ENCODE measurements around the gene ZMIZ1.

The ZMIZ1 gene

DNA sequence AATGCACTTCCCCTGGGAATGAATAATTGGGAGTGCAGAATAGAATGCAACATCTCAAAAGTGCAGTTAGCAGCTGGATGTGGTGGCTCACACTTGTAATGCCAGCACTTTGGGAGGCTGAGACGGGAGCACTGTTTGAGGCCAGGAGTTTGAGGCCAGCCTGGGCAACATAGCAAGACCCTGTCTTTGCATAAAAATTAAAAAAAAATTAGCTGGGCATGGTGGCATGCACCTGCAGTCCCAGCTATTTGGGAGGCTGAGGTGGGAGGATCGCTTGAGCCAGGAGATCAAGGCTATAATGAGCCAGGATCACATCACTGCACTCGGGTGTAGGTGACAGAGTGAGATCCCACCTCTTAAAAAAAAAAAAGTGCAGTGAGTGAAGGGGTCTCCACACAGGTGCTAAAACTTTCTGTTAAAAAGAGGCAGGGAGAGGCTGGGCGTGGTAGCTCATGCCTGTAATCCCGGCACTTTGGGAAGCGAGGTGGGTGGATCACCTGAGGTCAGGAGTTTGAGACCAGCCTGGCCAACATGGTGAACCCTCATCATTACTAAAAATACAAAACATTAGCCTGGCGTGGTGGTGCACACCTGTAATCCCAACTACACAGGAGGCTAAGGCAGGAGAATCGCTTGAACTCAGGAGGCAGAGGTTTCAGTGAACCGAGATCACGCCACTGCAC is 13.5 kb upstream of the ZMIZ1 start:
- no CpG with 5 or more reads among the region's 10 CpGs for WGBS (ENCODE audit: extremely low coverage, insufficient coverage, insufficient read length)
- H2AK5ac ChIP-seq (ENCODE audit: low read length): no peak overlapping the region
- H3K79me1 ChIP-seq (ENCODE audit: low read length): no peaks in the 10 kb centered on the region
- H3K79me2 ChIP-seq (ENCODE audit: control insufficient read depth, insufficient read depth, low read length, poor library complexity): no peaks in the 10 kb centered on the region
- no peak for DNase-seq
- H3K14ac ChIP-seq (ENCODE audit: low read length): no peak overlapping the region
- H3K4me2 ChIP-seq (ENCODE audit: low read length): no peak overlapping the region
- H3K9ac ChIP-seq (ENCODE audit: low read length): no peak overlapping the region
- H4K12ac ChIP-seq (ENCODE audit: low read depth, low read length): no peak overlapping the region
- H3K4ac ChIP-seq (ENCODE audit: low read depth, low read length): no peak overlapping the region
- no peak overlapping the region for H2BK12ac ChIP-seq (ENCODE audit: low read length)
- H4K8ac ChIP-seq (ENCODE audit: low read depth, low read length): no peak overlapping the region
- H3K27me3 ChIP-seq (ENCODE audit: insufficient read depth, low read length): no peaks in the 10 kb centered on the region
- H3K18ac ChIP-seq (ENCODE audit: low read length): no peak overlapping the region
- no peak overlapping the region for H3K27ac ChIP-seq (ENCODE audit: low read depth, low read length)
- no peak overlapping the region for H3K4me3 ChIP-seq (ENCODE audit: low read depth, low read length)
- H3K4me1 ChIP-seq (ENCODE audit: control insufficient read depth in 1 of 2, insufficient read depth in 2 of 2, low read length in 2 of 2): no peaks in the 10 kb centered on the region
- peaks cover 2% of the 10 kb centered on the region for H3K9me3 ChIP-seq (ENCODE audit: insufficient read depth, low read depth, low read length)
- H3K23ac ChIP-seq (ENCODE audit: low read length): no peak overlapping the region
- H4K91ac ChIP-seq (ENCODE audit: low read depth, low read length): no peak overlapping the region
- no peak overlapping the region for H2BK5ac ChIP-seq (ENCODE audit: low read depth, low read length, poor library complexity)
- no peak overlapping the region for H2AFZ ChIP-seq (ENCODE audit: insufficient read depth, low read length, poor library complexity)
- no peaks in the 10 kb centered on the region for H3K36me3 ChIP-seq (ENCODE audit: control insufficient read depth in 1 of 2, insufficient read depth in 2 of 2, low read length in 2 of 2)
- H2BK120ac ChIP-seq (ENCODE audit: insufficient read depth, low read length, poor library complexity): no peak overlapping the region

DNA sequence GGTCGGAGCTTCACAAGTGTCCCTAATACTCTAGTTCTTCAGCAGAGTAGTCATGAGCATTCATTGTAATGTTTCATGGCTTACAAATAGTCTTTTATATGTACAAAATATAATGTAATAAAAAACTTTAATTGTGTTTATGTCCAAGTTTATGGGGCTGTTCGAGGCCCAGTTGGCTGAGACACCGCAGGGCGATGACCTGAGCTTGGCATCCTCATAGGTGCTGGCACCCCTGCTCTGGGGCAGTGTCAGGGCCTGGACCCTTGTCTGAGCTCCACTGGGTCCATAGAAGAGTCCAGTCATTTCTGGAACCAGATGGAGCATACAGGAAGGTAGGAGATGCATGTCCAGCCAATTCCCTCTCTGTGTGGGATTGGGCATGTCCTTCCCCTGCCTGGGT is 12.9 kb upstream of the ZMIZ1 start:
- Histone ChIP-seq H2BK5ac (ENCODE audit: low read depth, low read length, poor library complexity) (no peak overlapping the region), H3K27ac (ENCODE audit: low read depth, low read length) (no peak overlapping the region), H3K79me1 (ENCODE audit: low read length) (no peaks in the 10 kb centered on the region), H3K4me3 (ENCODE audit: low read depth, low read length) (no peak overlapping the region), H3K36me3 (ENCODE audit: control insufficient read depth in 1 of 2, insufficient read depth in 2 of 2, low read length in 2 of 2) (no peaks in the 10 kb centered on the region), H3K79me2 (ENCODE audit: control insufficient read depth, insufficient read depth, low read length, poor library complexity) (no peaks in the 10 kb centered on the region), H4K8ac (ENCODE audit: low read depth, low read length) (no peak overlapping the region), H3K4me2 (ENCODE audit: low read length) (no peak overlapping the region), H2BK120ac (ENCODE audit: insufficient read depth, low read length, poor library complexity) (no peak overlapping the region), H3K14ac (ENCODE audit: low read length) (no peak overlapping the region), H3K4ac (ENCODE audit: low read depth, low read length) (no peak overlapping the region), H3K9ac (ENCODE audit: low read length) (no peak overlapping the region), H3K4me1 (ENCODE audit: control insufficient read depth in 1 of 2, insufficient read depth in 2 of 2, low read length in 2 of 2) (no peaks in the 10 kb centered on the region), H3K23ac (ENCODE audit: low read length) (no peak overlapping the region), H3K18ac (ENCODE audit: low read length) (no peak overlapping the region), H4K12ac (ENCODE audit: low read depth, low read length) (no peak overlapping the region), H4K91ac (ENCODE audit: low read depth, low read length) (no peak overlapping the region), H2BK12ac (ENCODE audit: low read length) (no peak overlapping the region), H3K27me3 (ENCODE audit: insufficient read depth, low read length) (no peaks in the 10 kb centered on the region), H2AK5ac (ENCODE audit: low read length) (no peak overlapping the region), H2AFZ (ENCODE audit: insufficient read depth, low read length, poor library complexity) (no peak overlapping the region), H3K9me3 (ENCODE audit: insufficient read depth, low read depth, low read length) (peaks cover 2% of the 10 kb centered on the region)
- no peak for DNase-seq
- WGBS (ENCODE audit: extremely low coverage, insufficient coverage, insufficient read length): no CpG with 5 or more reads among the region's 4 CpGs

DNA sequence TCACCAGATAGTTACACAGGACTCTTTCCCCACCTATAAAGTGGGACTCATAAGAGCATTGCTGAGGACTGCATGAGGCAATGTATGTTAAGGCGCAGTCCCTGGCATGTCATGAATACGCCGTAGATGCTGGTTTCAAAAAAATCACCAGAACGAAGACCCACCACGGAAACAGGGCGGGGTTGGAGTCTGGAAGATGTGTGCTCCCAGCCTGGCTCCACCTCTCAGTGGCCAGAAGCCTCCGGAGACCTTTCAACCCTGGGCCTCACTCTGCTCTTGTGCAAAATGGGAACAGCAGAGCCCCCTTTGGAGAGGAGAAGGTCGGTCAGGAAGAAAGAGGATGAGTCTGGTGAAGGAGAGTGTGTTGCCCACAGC is 12.4 kb upstream of the ZMIZ1 start:
- Histone ChIP-seq H3K4ac (ENCODE audit: low read depth, low read length) (no peak overlapping the region), H3K23ac (ENCODE audit: low read length) (no peak overlapping the region), H4K12ac (ENCODE audit: low read depth, low read length) (no peak overlapping the region), H3K27me3 (ENCODE audit: insufficient read depth, low read length) (no peaks in the 10 kb centered on the region), H2AFZ (ENCODE audit: insufficient read depth, low read length, poor library complexity) (no peak overlapping the region), H3K79me1 (ENCODE audit: low read length) (no peaks in the 10 kb centered on the region), H3K79me2 (ENCODE audit: control insufficient read depth, insufficient read depth, low read length, poor library complexity) (no peaks in the 10 kb centered on the region), H3K9me3 (ENCODE audit: insufficient read depth, low read depth, low read length) (peaks cover 2% of the 10 kb centered on the region), H3K9ac (ENCODE audit: low read length) (no peak overlapping the region), H3K4me2 (ENCODE audit: low read length) (no peak overlapping the region), H3K27ac (ENCODE audit: low read depth, low read length) (no peak overlapping the region), H3K4me1 (ENCODE audit: control insufficient read depth in 1 of 2, insufficient read depth in 2 of 2, low read length in 2 of 2) (no peaks in the 10 kb centered on the region), H3K18ac (ENCODE audit: low read length) (no peak overlapping the region), H3K4me3 (ENCODE audit: low read depth, low read length) (no peak overlapping the region), H2BK5ac (ENCODE audit: low read depth, low read length, poor library complexity) (no peak overlapping the region), H3K14ac (ENCODE audit: low read length) (no peak overlapping the region), H2AK5ac (ENCODE audit: low read length) (no peak overlapping the region), H3K36me3 (ENCODE audit: control insufficient read depth in 1 of 2, insufficient read depth in 2 of 2, low read length in 2 of 2) (no peaks in the 10 kb centered on the region), H2BK12ac (ENCODE audit: low read length) (no peak overlapping the region), H2BK120ac (ENCODE audit: insufficient read depth, low read length, poor library complexity) (no peak overlapping the region), H4K8ac (ENCODE audit: low read depth, low read length) (no peak overlapping the region), H4K91ac (ENCODE audit: low read depth, low read length) (no peak overlapping the region)
- no peak for DNase-seq
- no CpG with 5 or more reads among the region's 8 CpGs for WGBS (ENCODE audit: extremely low coverage, insufficient coverage, insufficient read length)

DNA sequence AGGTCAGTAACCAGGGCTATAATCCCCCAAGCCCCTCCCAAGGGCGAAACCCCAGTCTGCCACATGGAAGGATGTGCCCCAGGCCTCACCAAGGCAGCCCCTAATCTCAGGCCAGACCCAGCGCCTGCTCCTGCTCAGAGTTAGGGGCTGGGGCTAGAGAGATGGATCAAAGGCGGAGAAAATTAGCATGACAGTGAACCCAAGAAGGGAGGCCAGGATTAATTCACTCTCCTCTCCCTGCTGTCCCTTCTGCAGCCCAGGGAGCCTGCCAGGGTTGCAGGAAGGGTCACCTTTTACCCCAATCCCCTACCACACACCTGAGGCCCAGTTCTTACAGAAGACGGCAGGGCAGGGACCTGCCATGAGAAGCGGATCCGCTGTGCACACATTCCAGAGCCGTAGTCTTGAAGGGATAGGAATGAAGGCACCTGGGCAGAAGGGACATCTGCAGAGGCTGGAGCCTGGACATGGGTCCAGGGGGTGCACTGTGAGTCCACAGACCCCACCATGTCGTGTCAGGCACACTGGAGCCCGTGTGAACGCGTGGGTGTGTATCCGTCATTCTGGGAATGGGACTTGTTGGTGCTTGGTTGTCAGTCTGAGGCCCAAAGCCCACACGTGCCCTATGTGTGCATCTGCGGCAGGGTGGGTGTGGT is 11.9 kb upstream of the ZMIZ1 start:
- no peaks in the 10 kb centered on the region for H3K36me3 ChIP-seq (ENCODE audit: control insufficient read depth in 1 of 2, insufficient read depth in 2 of 2, low read length in 2 of 2)
- no peak overlapping the region for H2BK120ac ChIP-seq (ENCODE audit: insufficient read depth, low read length, poor library complexity)
- no peak overlapping the region for H4K8ac ChIP-seq (ENCODE audit: low read depth, low read length)
- no peak overlapping the region for H3K14ac ChIP-seq (ENCODE audit: low read length)
- H3K4ac ChIP-seq (ENCODE audit: low read depth, low read length): no peak overlapping the region
- no peak overlapping the region for H2AK5ac ChIP-seq (ENCODE audit: low read length)
- H3K9ac ChIP-seq (ENCODE audit: low read length): no peak overlapping the region
- H4K12ac ChIP-seq (ENCODE audit: low read depth, low read length): no peak overlapping the region
- no peak overlapping the region for H3K23ac ChIP-seq (ENCODE audit: low read length)
- no peaks in the 10 kb centered on the region for H3K79me1 ChIP-seq (ENCODE audit: low read length)
- no peak overlapping the region for H2AFZ ChIP-seq (ENCODE audit: insufficient read depth, low read length, poor library complexity)
- no peak for DNase-seq
- no peak overlapping the region for H3K4me3 ChIP-seq (ENCODE audit: low read depth, low read length)
- no peaks in the 10 kb centered on the region for H3K79me2 ChIP-seq (ENCODE audit: control insufficient read depth, insufficient read depth, low read length, poor library complexity)
- H3K18ac ChIP-seq (ENCODE audit: low read length): no peak overlapping the region
- H3K27me3 ChIP-seq (ENCODE audit: insufficient read depth, low read length): no peaks in the 10 kb centered on the region
- H4K91ac ChIP-seq (ENCODE audit: low read depth, low read length): no peak overlapping the region
- H2BK5ac ChIP-seq (ENCODE audit: low read depth, low read length, poor library complexity): no peak overlapping the region
- no peak overlapping the region for H2BK12ac ChIP-seq (ENCODE audit: low read length)
- H3K4me1 ChIP-seq (ENCODE audit: control insufficient read depth in 1 of 2, insufficient read depth in 2 of 2, low read length in 2 of 2): no peaks in the 10 kb centered on the region
- WGBS (ENCODE audit: extremely low coverage, insufficient coverage, insufficient read length): no CpG with 5 or more reads among the region's 14 CpGs
- H3K4me2 ChIP-seq (ENCODE audit: low read length): no peak overlapping the region
- H3K9me3 ChIP-seq (ENCODE audit: insufficient read depth, low read depth, low read length): peaks cover 2% of the 10 kb centered on the region
- H3K27ac ChIP-seq (ENCODE audit: low read depth, low read length): no peak overlapping the region

Data from trophoblast cell (in vitro differentiated cells and primary cell).